HEK293 (cell line): Measurements from ENCODE around the gene SPATA1.

Source experiments
- CTCF ChIP-seq: fragments of 450-650 bp; formaldehyde crosslinking; IDR thresholded peaks from 2 replicates; pipeline ENCODE4 v1.5.1; 2016; ENCODE audit warnings: missing biosample characterization, missing genetic modification characterization
- YY1 ChIP-seq: fragments of 450-650 bp; formaldehyde crosslinking; IDR thresholded peaks from 2 replicates; pipeline ENCODE4 v1.5.1; 2018; ENCODE audit warnings: missing biosample characterization, missing genetic modification characterization
- ZBTB10 ChIP-seq: fragments of 450-650 bp; formaldehyde crosslinking; IDR thresholded peaks from 2 replicates; pipeline ENCODE4 v1.5.1; 2016; ENCODE audit warnings: missing biosample characterization, missing genetic modification characterization
- ZNF335 ChIP-seq: fragments of 450-650 bp; formaldehyde crosslinking; conservative IDR thresholded peaks from 2 replicates; pipeline ENCODE4 v1.5.1; 2016; ENCODE audit warnings: missing biosample characterization, missing genetic modification characterization

- TF ChIP-seq ZNF335 (no peak), ZBTB10 (tag by site-specific recombination) (no peak), YY1 (tag by site-specific recombination) (no peak), CTCF (tag by site-specific recombination) (no peak)
Measured at GRCh38 chr1:84489766-84490165, 16.4 kb upstream of the SPATA1 start.
